Measurements from ENCODE around the gene INPP5K.
"Not testable (repeated sequence)": the region's sequence is repeated elsewhere in the genome, so short reads cannot be mapped to it uniquely, and the experiment has no call there.

Gene INPP5K

DNA sequence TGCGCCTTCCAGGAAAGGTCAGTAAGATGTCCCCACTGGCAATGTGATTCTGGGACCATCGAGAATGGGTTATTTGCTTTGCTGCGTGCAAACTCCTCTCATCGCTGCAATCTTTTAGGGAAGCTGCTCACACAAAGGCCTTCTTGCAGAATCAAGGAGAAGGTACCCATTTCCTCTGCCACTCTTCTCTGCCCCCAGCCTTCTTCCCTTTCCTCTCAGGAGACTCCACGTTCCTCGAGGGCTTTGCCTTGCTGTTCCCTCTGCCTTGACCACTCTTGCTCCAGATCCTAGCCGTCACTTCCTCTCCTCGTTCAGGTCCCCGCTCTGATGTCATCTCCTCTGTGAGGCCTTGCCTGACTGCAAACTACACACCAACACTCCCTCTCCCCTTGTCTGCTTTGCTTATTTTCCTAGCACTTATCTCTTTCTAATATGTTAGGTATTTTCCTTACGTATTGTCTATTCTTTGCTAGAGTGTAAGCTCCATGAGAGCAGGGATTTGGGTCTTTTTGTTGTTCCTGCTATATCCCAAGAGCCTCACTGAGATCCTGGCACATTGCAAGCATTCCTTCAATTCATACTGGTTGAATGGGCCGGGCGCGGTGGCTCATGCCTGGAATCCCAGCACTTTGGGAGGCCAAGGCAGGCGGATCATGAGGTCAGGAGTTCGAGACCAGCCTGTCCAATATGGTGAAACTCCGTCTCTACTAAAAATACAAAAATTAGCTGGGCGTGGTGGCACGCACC, 55.0 kb downstream of the INPP5K start:
- no peak for DNase-seq

DNA sequence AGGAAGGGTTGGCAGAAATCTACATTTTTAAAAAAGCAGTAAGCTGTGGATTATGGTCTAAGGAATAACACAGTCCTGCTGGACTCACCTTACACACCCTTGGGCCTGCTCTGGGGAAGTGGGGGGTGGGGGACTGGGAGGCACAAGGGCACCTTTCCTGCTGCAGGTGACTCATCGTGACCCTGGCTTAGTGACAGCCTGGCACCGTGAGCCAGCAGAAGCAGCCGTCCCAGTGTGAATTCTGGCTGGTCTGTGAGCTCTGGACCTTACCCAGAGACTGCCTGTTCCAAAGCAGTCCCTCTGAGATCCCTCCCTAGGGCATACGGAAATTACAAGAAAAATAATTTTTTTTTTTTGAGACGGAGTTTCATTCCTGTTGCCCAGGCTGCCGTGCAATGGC, 56.2 kb downstream of the INPP5K start:
- DNase-seq: no peak

- DNase-seq: peak; percentile 99
These were observed 60.4 kb downstream of the INPP5K start, which contains the start of gene CRK for GRCh38 chr17:1455797-1456599. Gene CRK, minus strand, starts transcription at chr17:1456232. Its CDS starts 115 bp downstream, at chr17:1456117.

GRCh38 chr17:1455291-1455796, 61.1 kb downstream of the INPP5K start:
- DNase-seq: no peak

- DNase-seq: no peak
These were observed 61.9 kb downstream of the INPP5K start for GRCh38 chr17:1454541-1454940.

GRCh38 chr17:1453694-1454093, 62.7 kb downstream of the INPP5K start:
- not testable (repeated sequence) for DNase-seq

DNA sequence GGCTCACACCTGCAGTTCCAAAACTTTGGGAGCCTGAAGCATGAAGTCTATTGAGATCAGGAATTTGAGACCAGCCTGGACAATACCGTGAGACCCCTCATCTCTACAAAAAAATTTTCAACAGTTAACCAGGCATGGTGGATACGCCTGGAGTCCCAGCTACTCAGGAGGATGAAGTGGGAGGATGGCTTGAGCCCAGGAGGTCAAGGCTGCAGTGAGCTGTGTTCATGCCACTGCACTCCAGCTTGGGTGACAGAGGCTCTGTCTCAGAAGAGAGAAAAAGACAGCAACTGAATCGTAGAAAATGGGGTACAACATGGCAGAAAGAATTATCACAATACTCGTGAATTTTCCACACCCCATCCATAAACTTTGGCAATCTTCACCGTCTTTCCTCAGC, 63.6 kb downstream of the INPP5K start:
- DNase-seq: no peak

DNA sequence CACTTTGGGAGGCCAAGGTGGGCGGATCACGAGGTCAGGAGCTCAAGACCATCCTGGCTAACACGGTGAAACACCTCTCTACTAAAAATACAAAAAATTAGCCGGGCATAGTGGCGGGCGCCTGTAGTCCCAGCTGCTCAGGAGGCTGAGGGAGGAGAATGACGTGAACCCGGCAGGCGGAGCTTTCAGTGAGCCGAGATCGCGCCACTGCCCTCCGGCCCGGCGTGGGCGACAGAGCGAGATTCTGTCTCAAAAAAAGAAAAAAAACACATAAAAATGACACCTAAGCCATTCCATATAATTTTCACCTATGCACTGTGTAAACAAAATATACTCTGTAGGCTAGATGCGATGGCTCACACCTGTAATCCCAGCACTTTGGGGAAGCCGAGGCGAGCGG, 66.2 kb downstream of the INPP5K start:
- not testable (repeated sequence) for DNase-seq

DNA sequence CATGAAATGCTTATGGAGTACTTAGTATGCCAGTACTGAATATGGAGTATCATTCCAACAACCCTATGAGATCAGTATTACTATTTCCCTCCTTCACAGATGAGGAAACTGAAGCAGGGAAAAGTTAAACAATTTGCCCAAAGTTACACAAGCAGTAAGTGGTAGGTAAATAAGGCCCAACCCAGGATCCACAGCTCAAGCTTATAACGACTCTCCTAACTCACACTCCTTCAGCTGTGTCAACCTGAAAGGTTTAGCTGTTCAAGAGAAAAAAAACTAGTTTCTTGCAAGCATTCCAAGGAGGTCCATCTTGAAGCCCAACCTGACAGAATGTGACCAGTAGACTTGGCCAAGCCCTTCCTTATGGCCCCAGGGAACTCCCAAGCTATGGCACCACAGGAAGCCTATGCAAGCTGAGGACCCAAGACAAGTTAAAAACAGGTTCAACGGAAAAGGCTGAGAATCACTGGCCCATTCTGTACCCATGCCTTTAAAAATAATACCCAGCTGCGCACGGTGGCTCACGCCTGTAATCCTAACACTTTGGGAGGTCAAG, 66.9 kb downstream of the INPP5K start:
- DNase-seq: no peak

- no peak for DNase-seq
These were observed 69.4 kb downstream of the INPP5K start for GRCh38 chr17:1447052-1447451.

DNA sequence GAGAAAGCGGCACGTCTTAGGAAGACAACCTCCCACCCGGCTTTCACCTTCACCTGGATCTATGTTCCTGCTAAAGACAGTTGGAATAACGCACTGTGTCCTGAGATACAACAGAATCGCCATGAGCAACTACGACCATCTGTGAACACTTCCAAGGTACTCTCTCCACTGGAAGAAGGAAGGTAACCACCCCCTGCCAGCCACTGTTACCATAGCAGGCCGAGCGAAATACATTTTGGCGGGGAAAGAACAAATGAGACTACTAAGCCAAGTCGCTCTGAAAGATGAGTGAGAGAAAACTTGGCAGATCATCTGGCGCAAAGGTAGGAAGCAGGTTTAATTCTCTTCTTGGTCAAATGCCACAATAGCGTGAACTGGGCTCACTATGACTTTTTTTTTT, 70.2 kb downstream of the INPP5K start:
- DNase-seq: no peak

DNA sequence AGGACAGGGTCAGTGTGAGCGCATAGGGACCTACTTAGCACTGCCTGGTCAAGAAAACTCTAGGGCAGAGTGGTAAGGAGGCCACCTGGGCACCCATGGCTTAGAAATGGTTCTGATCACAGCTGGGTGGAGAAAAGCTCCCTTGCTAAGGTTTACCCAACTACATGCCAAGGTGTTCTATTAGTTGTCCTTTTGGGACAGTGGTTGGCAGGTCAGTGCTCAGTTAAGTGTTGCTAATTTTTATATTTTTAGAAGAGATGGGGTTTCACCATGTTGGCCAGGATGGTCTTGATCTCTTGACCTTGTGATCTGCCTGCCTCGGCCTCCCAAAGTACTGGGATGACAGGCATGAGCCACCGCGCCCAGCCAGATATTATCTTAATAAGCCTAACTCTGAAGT, 70.7 kb downstream of the INPP5K start:
- not testable (repeated sequence) for DNase-seq
